ENCODE measurements around the gene IFI35.
"Not testable (repeated sequence)": the region's sequence is repeated elsewhere in the genome, so short reads cannot be mapped to it uniquely, and the experiment has no call there.

IFI35 gene

DNA sequence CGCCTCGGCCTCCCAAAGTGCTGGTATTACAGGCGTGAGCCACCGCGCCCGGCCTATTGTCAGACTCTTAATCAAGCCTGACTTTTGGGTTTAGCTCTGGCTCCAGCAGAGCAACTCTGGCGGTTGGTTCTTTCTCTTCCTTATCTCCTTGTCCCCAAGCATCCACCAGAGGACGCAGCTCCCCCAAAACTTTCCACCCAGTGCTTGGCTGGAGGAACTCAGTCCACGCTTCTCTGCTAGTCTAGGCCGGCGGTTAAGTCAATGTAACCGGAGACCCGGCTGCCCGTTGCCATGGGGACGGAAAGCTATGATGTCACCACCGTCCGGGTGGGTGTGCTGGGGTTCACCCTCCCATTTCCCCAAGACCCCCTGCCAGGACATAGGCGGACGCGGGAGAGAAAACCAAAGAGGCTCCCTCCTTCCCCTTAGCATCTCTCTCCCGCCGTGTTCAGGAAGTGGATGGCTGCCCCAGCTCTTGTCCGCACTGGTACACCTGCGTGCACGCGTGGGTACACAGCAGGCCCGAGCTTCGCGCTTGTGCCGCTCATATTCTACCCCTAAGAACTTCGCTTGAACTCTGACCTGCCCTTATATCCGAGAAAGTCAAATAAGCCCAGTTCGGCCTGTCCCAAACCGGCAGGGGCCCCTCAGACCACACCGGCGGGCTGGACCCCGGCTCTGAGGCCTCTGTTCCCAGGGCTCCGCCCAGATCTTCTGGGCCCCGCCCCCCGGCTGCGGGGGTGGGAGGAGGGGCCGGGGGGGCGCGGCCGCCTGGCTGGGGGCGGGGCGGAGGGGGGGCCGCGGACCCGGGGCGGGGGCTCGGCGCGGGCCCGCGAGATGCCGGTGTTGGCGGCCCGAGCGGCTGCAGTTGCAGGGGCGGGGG lies 18.1 kb downstream of the IFI35 start, which contains the start of gene RND2:
Gene RND2, plus strand, starts transcription at position 825 of the 883 bp plus-strand sequence. CDS start 117 bp downstream, outside the sequence.
- peak; percentile 27 for DNase-seq

DNA sequence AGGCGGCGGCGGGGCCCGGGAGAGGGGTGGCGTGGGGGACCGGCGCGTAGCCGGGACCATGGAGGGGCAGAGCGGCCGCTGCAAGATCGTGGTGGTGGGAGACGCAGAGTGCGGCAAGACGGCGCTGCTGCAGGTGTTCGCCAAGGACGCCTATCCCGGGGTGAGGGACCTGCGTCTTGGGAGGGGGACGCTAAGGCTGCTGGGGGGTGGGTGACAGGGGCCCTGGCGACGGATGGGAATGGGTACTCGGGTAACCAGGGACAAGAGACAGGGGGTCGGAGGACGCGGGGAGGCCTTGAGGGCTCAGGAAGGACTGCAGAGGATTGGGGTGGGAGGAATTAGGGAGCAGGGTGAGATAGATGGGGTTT lies 18.7 kb downstream of the IFI35 start:
- no peak for DNase-seq

DNA sequence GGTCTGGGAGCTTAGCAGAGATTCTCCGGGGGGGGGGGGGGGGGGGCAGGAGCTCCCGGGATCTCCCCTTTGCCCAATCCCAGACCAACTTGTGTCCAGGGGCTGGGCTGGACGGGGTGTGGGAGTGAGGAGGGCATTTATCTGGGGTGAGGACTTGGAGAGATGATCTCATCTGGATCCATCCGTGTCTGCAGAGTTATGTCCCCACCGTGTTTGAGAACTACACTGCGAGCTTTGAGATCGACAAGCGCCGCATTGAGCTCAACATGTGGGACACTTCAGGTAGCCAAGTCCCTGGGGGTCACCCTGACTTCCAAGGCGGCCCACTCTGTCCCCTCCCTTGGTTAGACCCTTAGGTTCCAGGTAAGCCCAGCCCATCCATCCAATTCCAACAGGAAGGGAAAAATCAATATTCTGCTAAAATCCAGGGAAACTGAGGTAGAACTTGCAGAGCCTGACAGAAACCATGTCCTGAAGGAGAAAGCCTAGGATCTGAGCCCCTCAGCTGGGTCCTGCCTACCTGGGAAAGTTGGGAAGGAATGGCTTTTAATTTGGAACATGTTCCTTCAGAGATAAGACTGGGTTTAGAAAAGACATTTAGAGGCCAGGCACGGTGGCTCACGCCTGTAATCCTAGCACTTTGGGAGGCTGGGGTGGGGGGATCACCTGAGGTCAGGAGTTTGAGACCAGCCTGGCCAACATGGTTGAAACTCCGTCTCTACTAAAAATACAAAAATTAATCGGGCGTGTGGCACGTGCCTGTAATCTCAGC lies 19.4 kb downstream of the IFI35 start:
- no peak for DNase-seq

DNA sequence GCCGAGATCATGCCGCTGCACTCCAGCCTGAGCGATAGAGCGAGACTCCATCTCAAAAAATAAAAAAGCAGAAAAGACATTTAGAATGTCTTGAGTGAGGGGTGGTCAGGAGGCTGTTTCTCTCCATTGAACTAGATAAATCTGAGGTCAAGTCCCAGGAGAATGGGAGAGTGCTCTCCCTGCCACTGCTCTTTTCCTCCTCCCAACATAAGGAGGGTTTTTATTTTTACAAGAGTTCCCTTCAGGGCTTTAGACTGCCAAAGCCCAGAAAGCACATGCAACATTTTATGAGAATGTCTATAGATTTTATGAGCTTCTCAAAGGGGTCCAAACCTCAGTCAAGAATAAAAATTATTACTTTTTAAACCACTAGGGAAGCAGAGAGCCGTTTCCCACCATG lies 20.0 kb downstream of the IFI35 start:
- DNase-seq: no peak

DNA sequence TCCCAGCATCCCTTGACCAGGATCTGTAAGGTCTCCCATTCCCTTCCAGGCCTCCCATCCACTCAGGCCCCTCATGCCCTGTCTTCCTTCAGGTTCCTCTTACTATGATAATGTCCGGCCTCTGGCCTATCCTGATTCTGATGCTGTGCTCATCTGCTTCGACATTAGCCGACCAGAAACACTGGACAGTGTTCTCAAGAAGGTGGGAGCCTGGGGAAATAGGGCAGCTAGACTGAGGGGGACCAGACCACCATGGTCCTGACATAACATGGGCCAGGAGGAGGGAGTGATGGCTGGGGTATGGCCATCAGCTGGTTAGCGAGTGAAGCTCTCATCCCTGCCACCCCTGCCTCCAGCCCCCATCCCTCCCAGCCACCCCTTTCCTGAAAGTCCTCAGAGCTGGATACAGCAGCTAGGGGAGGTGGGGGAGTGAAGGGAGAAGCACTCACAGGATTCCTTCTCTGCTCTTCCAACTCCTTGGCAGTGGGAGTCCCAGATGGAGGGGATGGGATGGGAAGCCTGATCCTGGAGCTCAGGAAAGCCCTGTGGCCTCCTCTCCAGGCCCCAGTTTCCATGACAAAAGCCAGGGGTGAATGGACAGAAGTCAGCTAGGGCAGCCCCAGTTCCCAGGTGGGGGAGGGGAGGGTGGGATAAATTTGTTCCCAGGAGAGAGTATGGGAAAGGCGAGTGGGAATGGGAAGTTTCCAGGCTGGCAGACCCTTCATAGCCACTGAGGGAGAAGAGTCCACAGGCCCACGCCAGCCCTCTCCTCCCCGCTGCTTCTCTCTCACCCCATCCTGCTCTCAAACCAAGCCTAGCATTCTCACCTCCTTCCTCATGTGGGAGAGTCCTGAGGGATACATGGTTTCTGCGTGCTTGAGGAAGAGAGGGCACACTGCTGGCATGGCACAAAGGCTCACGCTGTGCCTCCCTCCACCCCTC lies 20.8 kb downstream of the IFI35 start:
- no peak for DNase-seq

DNA sequence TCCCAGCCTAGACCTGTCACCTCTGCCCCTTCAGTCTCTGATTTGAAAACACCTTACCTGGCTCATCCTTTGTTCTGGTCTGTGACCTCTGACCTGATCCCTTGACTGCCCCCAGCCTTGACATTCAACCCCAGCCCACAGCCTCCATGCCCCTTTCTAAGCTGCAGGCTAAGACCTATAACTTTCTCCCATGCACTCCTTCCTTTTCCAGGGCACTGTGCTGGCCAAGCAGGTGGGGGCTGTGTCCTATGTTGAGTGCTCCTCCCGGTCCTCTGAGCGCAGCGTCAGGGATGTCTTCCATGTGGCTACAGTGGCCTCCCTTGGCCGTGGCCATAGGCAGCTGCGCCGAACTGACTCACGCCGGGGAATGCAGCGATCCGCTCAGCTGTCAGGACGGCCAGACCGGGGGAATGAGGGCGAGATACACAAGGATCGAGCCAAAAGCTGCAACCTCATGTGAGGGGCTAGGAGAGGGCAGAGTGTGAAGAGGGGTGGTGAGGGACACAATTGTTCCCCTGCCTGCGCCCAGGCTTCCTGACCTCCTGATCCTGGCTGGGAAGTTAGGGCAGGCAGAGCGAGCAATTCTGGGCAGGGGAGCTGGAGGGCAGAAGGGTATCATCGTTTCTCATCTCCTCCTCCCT lies 21.8 kb downstream of the IFI35 start:
- no peak for DNase-seq

DNA sequence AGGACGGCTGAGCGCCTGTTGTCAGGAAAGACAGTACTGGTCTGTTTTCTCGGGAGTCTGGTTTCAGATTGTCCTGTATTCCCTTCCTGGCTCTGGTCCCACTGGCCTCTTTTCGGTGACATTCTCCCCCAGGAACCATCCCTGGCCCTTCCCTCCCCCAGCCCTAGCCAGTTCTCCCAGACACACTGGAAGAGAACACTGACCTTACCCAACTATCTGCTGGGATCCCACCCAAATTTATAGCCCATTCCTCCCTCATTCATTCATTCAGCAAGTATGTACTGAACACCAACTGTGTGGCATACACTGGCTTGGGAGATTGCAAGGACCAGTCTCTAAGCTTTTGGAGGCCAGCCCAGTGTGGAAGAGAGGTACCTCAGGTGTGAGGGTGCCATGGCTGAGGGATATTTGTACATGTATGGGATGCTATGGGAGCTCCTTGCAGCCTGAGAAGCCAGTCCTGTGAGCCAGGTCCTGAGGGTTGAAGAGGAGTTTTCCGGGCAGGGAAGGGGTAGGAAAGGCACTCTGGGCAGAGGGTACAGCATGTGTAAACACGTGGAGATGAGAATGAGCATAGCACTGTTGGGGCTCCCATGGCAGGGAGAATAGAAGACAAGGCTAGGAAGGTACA lies 23.7 kb downstream of the IFI35 start:
- DNase-seq: no peak

DNA sequence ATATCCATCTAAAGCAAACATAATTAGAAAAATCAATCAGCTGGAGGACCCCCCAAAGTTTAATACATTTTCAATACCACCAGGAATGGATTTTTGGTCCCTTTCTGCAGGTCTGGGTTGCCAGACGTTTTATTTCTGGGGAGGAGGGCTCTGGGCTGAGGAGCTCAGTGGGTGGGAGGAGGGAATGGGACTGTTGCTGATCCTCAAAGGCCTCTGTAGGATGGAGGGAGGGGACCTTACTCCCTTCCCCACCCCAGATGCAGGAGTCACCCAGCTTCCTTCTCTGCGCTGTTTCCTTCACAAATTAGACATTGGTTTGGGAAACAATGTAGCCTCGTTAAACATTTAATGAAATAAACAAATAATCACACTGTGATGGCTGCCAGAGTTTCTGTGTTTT lies 25.1 kb downstream of the IFI35 start:
- no peak for DNase-seq

DNA sequence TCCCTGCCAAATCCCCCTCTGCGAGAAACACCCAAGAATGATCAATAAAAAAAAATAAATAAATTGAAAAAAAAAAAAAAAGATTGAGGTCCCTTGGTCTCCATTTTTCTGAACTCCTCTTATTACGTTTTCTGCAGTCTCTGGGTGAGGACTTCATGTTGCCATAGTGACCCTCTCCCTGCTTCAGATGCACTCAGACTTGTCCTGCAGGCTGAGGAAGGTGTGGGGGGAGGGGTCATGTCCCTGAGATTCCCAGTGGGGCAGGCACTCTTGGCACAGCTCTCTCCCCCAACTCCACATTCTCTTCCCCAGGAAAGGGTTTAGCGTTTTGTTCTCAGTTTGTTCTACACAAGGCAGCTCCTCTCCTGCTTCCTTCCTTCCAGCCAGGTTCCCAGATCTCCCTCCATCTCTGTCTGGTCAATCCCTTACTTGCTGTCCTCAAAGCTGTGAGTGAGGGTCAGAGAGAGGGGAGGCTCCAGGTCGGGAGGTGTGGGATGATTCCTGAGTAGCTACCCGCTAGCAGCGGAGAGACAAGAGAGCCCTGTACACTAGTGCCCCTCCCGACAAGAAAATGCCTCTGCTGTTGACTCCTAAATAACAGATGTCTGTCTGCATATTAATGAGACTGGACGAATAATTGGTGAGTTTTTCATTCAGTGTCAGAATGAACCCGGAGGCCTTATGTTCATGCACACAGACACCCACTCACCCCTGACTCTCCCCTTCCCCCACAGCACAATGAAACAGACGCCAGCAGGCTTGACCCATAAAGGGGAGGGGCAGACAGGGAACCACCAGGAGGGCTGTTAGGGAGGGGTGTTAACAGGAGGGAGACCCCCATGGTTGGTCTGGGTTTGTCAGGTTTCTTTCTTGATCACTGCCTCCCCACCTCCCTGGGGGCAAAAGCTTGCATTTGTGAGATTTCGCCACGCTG lies 27.6 kb downstream of the IFI35 start:
- DNase-seq: no peak

DNA sequence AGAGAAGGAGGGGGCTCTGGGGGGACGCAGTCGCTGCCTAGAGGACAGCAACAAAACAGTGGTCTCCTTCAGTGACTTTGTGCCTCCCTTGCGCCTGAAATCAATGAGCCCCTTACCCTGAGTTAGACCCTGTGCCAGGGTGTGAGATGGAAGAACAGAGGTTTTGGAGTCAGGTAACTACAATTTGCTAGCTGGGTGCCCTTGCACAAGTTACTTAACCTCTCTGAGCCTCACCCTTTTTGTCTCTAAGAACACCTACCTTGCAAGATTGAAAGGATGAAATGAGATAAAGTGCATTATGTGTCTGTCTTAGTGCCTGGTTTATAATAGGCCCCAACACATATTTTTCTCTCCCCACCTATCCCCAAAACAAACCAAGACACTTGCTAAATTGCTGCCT lies 28.3 kb downstream of the IFI35 start:
- DNase-seq: no peak

DNA sequence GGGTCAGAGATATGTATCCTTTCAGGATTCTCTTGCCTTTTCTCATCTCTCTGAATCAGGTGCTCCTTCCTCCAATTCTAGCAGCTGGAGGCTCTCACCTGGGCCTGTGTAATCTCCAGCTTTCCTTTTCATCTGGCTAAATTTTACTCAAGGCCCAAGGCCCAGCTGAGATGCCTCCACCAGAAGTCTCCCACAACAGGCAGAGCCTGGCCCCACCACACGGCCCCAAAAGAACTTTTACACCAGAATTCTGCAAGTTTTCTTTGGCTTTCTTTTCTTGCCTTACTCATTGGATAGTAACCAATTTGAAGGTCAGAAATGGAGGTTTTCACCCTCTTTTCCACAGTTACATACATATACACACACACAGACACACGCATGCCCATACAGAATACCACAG lies 33.1 kb downstream of the IFI35 start:
- DNase-seq: no peak

DNA sequence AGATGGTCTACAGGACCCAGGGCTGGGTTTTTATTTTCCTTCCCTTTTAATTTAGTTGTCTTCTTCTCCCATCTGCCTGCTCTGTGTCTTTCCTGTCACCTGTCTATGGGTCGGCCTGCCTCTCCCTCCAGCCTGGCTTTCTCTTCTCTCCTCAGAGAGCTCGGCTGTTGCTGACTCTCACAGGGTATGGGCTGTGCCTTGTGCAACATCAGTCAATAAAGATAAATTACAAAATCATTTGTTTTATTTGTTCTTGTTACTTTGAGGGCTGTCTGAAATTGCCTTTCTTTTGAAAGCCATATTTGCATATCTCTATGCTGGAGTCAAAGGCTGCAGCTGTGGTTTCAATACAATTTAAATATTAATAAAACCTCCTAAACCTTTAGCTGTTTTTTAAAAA lies 34.1 kb downstream of the IFI35 start:
- DNase-seq: no peak

DNA sequence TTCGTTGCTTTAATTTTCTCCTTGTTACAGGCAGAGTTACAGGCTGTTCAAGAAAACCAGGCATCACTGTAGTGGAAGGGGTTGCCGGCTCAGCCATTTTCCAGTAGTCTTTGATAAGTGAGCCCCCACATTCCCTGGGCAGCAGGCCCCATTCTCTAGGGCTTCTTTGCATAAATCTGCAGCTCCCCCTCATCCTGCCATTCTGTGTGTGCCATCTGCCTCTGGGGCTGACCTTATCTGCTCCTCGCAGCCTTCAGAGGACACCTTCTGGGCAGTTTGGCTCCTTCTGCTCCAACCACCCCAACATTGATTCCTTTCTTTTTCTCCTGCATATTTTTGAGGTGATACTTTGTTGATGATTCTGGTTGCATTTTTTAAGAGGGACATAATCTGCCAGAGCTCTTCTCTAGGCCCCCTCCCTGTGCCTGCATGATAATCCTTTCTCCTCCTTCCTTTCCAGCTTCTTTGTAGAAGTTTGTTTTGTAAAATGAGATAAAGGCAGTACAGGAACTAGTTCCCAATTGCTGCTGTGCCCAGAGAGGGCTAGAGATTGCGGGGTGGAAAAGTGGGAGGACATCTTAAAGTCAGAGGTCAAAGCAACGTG lies 35.5 kb downstream of the IFI35 start:
- no peak for DNase-seq

DNA sequence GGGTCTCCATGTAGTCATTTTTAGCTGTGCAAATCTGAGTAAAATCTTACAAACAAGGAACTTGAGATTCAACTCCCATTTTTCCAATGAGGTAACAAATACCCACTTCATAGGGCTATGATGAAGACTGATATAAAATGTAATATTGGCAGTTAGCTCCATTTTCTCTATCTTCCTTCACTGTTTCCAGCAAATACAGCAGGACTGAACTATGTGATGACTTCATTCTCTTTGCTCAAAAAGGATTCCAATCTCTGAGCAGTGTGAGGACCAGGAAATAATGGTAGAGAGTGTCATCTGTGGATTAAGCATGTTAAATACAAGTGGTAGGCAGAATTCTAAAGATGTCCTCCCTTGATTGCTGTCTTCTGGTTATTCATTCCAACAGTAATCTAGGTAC lies 36.7 kb downstream of the IFI35 start:
- no peak for DNase-seq

DNA sequence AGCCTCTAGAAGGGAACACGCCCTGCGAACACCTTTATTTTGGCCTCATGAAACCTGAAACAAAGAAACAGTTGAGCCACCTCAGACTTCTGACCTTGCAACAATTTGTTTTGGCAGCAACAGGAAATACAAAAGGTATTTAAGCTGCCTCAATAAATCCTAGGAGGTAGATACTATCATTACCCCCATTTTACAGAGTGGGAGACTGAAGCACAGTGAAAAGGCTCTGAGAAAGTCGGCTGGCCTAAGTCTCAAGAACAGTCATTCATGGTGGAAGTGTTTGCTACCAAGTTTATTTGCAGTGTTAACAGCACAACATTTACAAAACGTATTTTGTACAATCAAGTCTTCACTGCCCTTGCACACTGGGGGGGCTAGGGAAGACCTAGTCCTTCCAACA lies 37.4 kb downstream of the IFI35 start:
- DNase-seq: no peak

DNA sequence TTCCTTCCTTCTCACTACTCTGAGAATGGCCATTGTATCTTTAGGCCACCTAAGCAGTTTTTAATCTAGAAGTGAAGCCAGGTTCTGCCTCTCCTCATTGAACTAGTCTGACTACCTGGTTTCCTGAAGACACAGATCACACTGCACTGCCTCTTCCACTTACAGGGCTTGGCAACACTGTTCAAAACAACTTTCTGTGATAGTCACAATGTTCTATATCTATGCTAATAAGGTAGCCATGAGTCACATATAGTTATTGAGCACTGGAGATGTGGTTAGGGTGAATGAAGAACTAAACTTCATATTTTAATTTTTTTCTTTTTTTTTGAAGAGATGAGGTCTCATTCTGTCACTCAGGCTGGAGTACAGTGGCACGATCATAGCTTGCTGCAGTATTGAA lies 45.4 kb downstream of the IFI35 start:
- no peak for DNase-seq

DNA sequence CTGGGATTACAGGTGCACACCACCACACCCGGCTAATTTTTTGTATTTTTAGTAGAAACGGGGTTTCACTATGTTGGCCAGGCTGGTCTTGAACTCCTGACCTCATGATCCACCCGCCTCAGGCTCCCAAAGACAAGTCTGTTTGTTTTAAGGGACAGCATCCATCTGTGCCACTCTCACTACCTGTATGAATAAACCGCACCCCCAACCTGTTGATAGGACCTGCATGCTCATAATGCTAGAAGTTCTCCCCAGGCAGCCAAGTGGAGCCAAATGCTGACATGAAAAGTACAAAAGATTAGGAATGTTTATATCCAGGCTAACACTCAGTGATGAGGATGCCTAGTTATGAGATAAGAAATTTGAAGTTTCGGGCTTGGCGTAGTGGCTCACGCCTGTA lies 46.4 kb downstream of the IFI35 start:
- DNase-seq: not testable (repeated sequence)

DNA sequence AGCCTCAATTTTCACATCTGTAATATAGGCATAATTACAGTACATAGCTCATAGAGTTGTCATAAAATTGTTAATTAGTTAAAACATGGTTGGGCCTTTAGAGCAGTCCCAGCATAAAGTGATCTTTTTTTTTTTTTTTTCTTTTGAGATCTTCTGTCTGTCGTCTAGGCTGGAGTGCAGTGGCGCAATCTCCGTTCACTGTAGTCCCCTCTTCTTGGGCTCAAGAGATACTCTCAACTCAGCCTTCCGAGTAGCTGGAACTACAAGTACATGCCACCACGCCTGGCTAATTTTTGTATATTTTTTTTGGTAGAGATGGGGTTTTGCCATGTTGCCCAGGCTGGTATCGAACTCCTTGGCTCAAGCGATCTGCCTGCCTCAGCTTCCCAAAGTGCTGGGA lies 49.5 kb downstream of the IFI35 start:
- DNase-seq: no peak

DNA sequence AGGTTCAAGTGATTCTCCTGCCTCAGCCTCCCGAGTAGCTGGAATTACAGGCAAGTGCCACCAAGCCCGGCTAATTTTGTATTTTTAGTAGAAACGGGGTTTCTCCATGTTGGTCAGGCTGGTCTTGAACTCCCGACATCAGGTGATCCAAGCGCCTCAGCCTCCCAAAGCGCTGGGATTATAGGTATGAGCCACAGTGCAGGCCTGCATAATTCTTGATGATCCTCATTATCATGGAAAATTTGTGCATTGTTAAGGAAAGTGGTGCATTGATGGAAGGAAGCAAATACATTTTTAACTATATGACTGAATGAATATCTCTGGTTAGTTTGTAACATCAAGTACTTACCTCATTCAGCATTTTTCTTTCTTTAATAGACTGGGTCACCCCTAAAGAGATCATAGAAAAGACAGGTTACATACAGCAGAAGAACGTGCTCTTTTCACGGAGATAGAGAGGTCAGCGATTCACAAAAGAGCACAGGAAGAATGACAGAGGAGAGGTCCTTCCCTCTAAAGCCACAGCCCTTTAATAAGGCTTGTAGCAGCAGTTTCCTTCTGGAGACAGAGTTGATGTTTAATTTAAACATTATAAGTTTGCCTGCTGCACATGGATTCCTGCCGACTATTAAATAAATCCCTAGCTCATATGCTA lies 56.5 kb downstream of the IFI35 start:
- DNase-seq: no peak
